Loucy (cell line): ENCODE data around the gene CROCC2.

Source experiments
- H2AFZ ChIP-seq: fragments of 200-600 bp; sonication (generic); 2 replicates; pipeline ENCODE4 v1.6.0; 2016; ENCODE audit warnings: antibody characterized with exemption, mild to moderate bottlenecking, low read length, moderate library complexity
- H3F3A ChIP-seq: fragments of 200-600 bp; 2 replicates; pipeline ENCODE4 v1.6.0; 2016; ENCODE audit warnings: antibody characterized with exemption, low read depth, mild to moderate bottlenecking
- H3K27me3 ChIP-seq: fragments of 200-600 bp; sonication (generic); 2 replicates; pipeline ENCODE4 v1.6.1; 2014; ENCODE audit warnings: low read length, mild to moderate bottlenecking; ENCODE audit not compliant: insufficient read depth, poor library complexity, severe bottlenecking
- H3K36me3 ChIP-seq: fragments of 200-600 bp; sonication (generic); 2 replicates; pipeline ENCODE4 v1.6.1; 2016; ENCODE audit warnings: low read length; ENCODE audit not compliant: insufficient read depth
- H3K4me1 ChIP-seq: fragments of 200-600 bp; sonication (generic); 2 replicates; pipeline ENCODE4 v1.5.1; 2014; ENCODE audit warnings: low read length, mild to moderate bottlenecking; ENCODE audit not compliant: insufficient read depth, poor library complexity, severe bottlenecking
- H3K4me2 ChIP-seq: fragments of 200-600 bp; sonication (generic); 2 replicates; pipeline ENCODE4 v1.6.0; 2014; ENCODE audit warnings: antibody characterized with exemption, low read length, low read depth, mild to moderate bottlenecking; ENCODE audit not compliant: poor library complexity, severe bottlenecking
- H3K4me3 ChIP-seq: fragments of 200-600 bp; sonication (generic); 2 replicates; pipeline ENCODE4 v1.5.1; 2014; ENCODE audit warnings: low read length, mild to moderate bottlenecking, mixed read lengths; ENCODE audit not compliant: poor library complexity, severe bottlenecking
- H3K79me2 ChIP-seq: fragments of 200-600 bp; sonication (generic); 2 replicates; pipeline ENCODE4 v1.6.1; 2014; ENCODE audit warnings: low read length; ENCODE audit not compliant: insufficient read depth
- H3K9ac ChIP-seq: fragments of 200-600 bp; sonication (generic); 2 replicates; pipeline ENCODE4 v1.6.0; 2014; ENCODE audit warnings: mild to moderate bottlenecking, low read depth, low read length, moderate library complexity; ENCODE audit not compliant: poor library complexity, severe bottlenecking
- H3K9me2 ChIP-seq: fragments of 200-600 bp; sonication (generic); replicated peaks from 2 replicates; pipeline ENCODE4 v1.6.1; 2016; ENCODE audit warnings: low read depth, low read length, mixed read lengths
- H3K9me3 ChIP-seq: fragments of 200-600 bp; sonication (generic); 2 replicates; pipeline ENCODE4 v1.6.1; 2014; ENCODE audit warnings: mild to moderate bottlenecking, antibody characterized with exemption, low read length, low read depth; ENCODE audit not compliant: insufficient read depth
- H4K20me1 ChIP-seq: fragments of 200-600 bp; sonication (generic); 2 replicates; pipeline ENCODE4 v1.6.0; 2014; ENCODE audit warnings: antibody characterized with exemption, low read length, mild to moderate bottlenecking; ENCODE audit not compliant: insufficient read depth, poor library complexity, severe bottlenecking
- EZH2phosphoT487 ChIP-seq: fragments of 200-600 bp; IDR thresholded peaks from 2 replicates; pipeline ENCODE4 v1.6.1; 2018; ENCODE audit warnings: antibody characterized with exemption, mild to moderate bottlenecking, moderate library complexity, borderline replicate concordance
- TF ChIP-seq, protein P1 (sequence below): fragments of 200-600 bp; sonication (generic); conservative IDR thresholded peaks from 2 replicates; pipeline ENCODE4 v1.5.1; 2014; ENCODE audit warnings: mild to moderate bottlenecking, antibody characterized with exemption, low read length

Gene CROCC2

DNA sequence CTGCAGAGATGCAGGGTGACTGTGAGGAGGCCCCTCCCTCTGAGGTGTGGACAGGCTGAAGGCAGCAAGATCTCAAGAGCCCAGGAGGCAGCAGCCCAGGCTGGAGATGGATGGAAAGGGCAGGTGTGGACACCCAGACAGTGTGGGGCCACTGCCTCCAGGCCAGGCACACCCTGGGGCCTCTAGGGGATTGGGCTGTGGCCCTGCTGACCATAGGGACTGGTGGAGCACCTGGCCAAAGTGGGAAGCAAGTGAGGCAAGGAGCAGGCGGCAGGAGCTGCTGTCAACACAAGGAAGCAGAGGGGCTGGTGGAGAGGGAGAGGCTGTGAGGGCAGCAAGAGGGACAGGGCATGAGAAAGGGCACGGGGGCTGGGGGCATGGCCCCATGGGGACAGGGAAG is 103.1 kb downstream of the CROCC2 start:
- no peak for TF ChIP-seq EZH2phosphoT487
- TF ChIP-seq, protein P1, sequence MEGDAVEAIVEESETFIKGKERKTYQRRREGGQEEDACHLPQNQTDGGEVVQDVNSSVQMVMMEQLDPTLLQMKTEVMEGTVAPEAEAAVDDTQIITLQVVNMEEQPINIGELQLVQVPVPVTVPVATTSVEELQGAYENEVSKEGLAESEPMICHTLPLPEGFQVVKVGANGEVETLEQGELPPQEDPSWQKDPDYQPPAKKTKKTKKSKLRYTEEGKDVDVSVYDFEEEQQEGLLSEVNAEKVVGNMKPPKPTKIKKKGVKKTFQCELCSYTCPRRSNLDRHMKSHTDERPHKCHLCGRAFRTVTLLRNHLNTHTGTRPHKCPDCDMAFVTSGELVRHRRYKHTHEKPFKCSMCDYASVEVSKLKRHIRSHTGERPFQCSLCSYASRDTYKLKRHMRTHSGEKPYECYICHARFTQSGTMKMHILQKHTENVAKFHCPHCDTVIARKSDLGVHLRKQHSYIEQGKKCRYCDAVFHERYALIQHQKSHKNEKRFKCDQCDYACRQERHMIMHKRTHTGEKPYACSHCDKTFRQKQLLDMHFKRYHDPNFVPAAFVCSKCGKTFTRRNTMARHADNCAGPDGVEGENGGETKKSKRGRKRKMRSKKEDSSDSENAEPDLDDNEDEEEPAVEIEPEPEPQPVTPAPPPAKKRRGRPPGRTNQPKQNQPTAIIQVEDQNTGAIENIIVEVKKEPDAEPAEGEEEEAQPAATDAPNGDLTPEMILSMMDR: no peak
- no peak overlapping the region for H3K4me3 ChIP-seq
- no peaks in the 10 kb centered on the region for H4K20me1 ChIP-seq

DNA sequence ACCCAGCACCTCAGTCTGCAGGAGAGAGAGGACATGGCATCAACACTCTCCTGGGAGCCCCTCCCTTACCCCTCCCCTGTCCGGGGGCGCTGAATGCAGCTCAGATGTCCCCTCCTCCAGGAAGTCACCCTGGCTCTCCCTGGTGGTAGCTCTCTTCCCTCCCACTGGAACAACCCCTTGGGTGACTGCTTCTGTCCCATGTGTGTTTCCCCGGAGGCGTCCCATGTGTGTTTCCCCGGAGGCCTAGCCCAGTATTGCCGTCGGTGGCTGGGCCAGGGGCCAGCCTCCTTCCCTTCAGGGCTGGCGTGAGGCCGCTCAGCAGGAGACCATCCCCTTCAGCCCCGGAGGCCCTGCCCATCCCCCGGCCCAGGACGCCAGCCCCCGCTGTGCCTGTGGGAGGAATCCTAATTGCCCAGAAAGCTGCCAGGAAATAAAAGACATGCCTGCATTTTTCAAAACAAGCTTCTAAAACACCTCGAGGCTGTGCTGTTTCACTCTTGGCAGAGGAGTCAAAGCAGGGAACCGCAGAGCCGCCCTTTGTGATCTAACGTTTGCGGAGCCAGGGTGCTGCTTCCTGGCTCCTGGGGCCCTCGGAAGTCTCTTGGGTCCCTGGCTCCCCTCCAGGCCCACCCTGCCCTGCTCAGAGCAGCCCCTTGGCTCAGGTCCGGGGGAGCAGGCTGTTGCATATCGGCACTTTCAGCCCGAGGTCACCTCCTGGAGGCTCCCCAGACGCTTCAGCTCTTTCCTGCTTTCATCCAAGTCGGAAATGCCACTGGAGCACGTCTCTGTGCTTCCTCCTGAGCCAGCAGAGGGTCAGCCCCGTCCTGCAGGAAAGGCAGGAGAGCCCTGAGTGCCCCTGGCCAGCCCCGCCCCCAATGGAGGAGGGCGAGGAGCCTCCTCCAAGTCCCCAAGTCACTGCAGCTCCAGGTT is 103.7 kb downstream of the CROCC2 start:
- H3F3A ChIP-seq: no peaks in the 10 kb centered on the region
- H3K9me2 ChIP-seq: no peaks in the 10 kb centered on the region
- H3K36me3 ChIP-seq: no peaks in the 10 kb centered on the region
- no peak overlapping the region for H2AFZ ChIP-seq
- H3K9ac ChIP-seq: no peak overlapping the region
- no peaks in the 10 kb centered on the region for H4K20me1 ChIP-seq
- no peaks in the 10 kb centered on the region for H3K27me3 ChIP-seq
- no peaks in the 10 kb centered on the region for H3K79me2 ChIP-seq
- H3K9me3 ChIP-seq: peaks cover 7% of the 10 kb centered on the region; the same call in 1 of the 2 replicates
- no peak overlapping the region for H3K4me3 ChIP-seq
- no peak overlapping the region for H3K4me2 ChIP-seq
- no peaks in the 10 kb centered on the region for H3K4me1 ChIP-seq
- no peak for TF ChIP-seq EZH2phosphoT487
- TF ChIP-seq, protein P1: no peak

More for the DNA sequence above, 103.1 kb downstream of the CROCC2 start:
- no peaks in the 10 kb centered on the region for H3K4me1 ChIP-seq
- H3K36me3 ChIP-seq: no peaks in the 10 kb centered on the region
- no peak overlapping the region for H3K9ac ChIP-seq
- H3K4me2 ChIP-seq: no peak overlapping the region
- peaks cover 7% of the 10 kb centered on the region; the same call in 1 of the 2 replicates for H3K9me3 ChIP-seq
- H2AFZ ChIP-seq: no peak overlapping the region
- no peaks in the 10 kb centered on the region for H3K27me3 ChIP-seq
- no peaks in the 10 kb centered on the region for H3K9me2 ChIP-seq
- H3F3A ChIP-seq: no peaks in the 10 kb centered on the region
- no peaks in the 10 kb centered on the region for H3K79me2 ChIP-seq

DNA sequence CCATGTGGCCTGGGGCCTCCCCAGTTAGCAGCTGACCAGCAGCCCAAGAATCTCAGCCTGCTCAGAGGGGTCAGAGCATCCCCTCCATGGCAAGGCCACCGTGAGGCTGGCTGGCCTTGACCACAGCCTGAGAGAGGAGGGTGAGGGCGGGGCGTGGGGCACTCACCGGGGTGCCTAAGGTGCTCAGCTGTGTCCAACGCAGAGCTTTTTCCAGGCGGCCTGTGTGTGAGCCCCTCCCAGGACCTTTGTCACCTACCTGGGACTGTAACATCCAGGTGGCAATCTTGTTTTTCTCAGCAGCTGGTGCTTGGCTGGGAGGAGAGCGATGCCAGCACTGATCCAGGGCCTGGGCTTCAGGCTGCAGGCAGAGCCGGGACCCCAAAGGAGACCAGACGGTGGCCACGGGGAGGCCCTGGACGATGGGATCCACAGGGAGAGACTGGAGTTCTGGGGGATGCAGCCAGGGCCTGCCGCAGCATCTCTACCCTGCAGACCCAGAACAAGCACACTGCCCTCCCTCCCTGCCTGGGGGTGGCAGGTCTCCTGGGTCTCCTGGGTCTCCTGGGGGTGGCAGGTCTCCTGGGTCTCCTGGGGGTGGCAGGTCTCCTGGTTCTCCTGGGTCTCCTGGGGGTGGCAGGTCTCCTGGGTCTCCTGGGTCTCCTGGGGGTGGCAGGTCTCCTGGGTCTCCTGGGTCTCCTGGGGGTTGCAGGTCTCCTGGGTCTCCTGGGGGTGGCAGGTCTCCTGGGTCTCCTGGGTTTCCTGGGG is 104.6 kb downstream of the CROCC2 start:
- no peak overlapping the region for H3K9ac ChIP-seq
- TF ChIP-seq EZH2phosphoT487: no peak
- TF ChIP-seq, protein P1: no peak
- peaks cover 6% of the 10 kb centered on the region; the same call in 1 of the 2 replicates for H3K9me3 ChIP-seq
- H3K9me2 ChIP-seq: no peaks in the 10 kb centered on the region
- no peaks in the 10 kb centered on the region for H4K20me1 ChIP-seq
- H3K4me2 ChIP-seq: no peak overlapping the region
- no peak overlapping the region for H2AFZ ChIP-seq
- H3K79me2 ChIP-seq: no peaks in the 10 kb centered on the region
- no peak overlapping the region for H3K4me3 ChIP-seq
- H3K36me3 ChIP-seq: no peaks in the 10 kb centered on the region
- no peaks in the 10 kb centered on the region for H3K27me3 ChIP-seq
- H3F3A ChIP-seq: no peaks in the 10 kb centered on the region
- H3K4me1 ChIP-seq: no peaks in the 10 kb centered on the region
